ENCODE measurements around the gene SPG7.

- TF ChIP-seq ZSCAN18 (tag by site-specific recombination; IDR thresholded peaks at IDR 0.05) (no peak), ZNF707 (tag by site-specific recombination; IDR thresholded peaks at IDR 0.05) (no peak), CTCF (tag by site-specific recombination; IDR thresholded peaks at IDR 0.05) (no peak), SETDB1 (IDR thresholded peaks at IDR 0.05; ENCODE audit: insufficient read length, low read length) (no peak), ZNF830 (tag by site-specific recombination; IDR thresholded peaks at IDR 0.05; ENCODE audit: low read depth) (no peak), ZNF394 (tag by site-specific recombination; IDR thresholded peaks at IDR 0.05; ENCODE audit: borderline replicate concordance) (no peak), KLF1 (tag by site-specific recombination; IDR thresholded peaks at IDR 0.05) (no peak)
These were observed 8.9 kb downstream of the SPG7 start for GRCh38 chr16:89517128-89517527.

Measured in HEK293 (cell line).